Caco-2 (cell line): ENCODE measurements around the gene UTP11. TPM values are rescaled to one million over a fixed set of nuclear protein-coding genes. Genes with fewer than 3 reads are reported as not detected.

ENCODE experiments used
- BruUV-seq: library from RNA; stranded (reverse); fragments of 400-500 nt; replicated peaks from 2 replicates; lab custom pipeline; 2021; lab: Mats Ljungman, UMichigan
- CTCF ChIA-PET: fragments of 300-600 bp; sonication (Branson Sonifier 250); formaldehyde crosslinking; loops from one replicate; lab custom pipeline; 2022; ENCODE audit warnings: antibody characterized with exemption; lab: Charles Lee
- POLR2A ChIA-PET: fragments of 300-600 bp; sonication (Branson Sonifier 250); formaldehyde crosslinking; loops from one replicate; lab custom pipeline; 2022; ENCODE audit warnings: antibody characterized with exemption; lab: Charles Lee
- DNase-seq, 2 experiments: peaks; one replicate each; pipeline versions ENCODE4 v3.0.0 to v3.0.0-alpha.2; 2020 to 2022
- H3K27me3 ChIP-seq: replicated peaks from 2 replicates; pipeline ENCODE4 v1.6.0; 2011; ENCODE audit warnings: low read length; ENCODE audit not compliant: control insufficient read depth, insufficient read depth
- H3K36me3 ChIP-seq: 2 replicates; pipeline ENCODE4 v1.5.1; 2011; ENCODE audit warnings: low read length; ENCODE audit not compliant: control insufficient read depth, insufficient read depth
- H3K4me1 ChIP-seq: fragments of 250-450 bp; sonication (Bioruptor Pico); 2 replicates; pipeline ENCODE4 v1.5.1; 2020; ENCODE audit warnings: mild to moderate bottlenecking
- H3K4me3 ChIP-seq: 2 replicates; pipeline ENCODE4 v1.5.1; 2011; ENCODE audit warnings: low read depth, mild to moderate bottlenecking, control low read depth, low read length
- H3K9me3 ChIP-seq: fragments of 250-450 bp; sonication (Bioruptor Pico); 2 replicates; pipeline ENCODE4 v1.5.1; 2020; ENCODE audit warnings: mild to moderate bottlenecking, moderate library complexity
- H3K27ac Mint-ChIP-seq: one replicate; pipeline ENCODE4 v1.8.0; 2022; ENCODE audit warnings: mixed read lengths; ENCODE audit not compliant: unreplicated experiment
- H3K27me3 Mint-ChIP-seq: one replicate; pipeline ENCODE4 v1.8.0; 2022; ENCODE audit warnings: mixed read lengths; ENCODE audit not compliant: insufficient read depth, unreplicated experiment
- H3K36me3 Mint-ChIP-seq: one replicate; pipeline ENCODE4 v1.8.0; 2022; ENCODE audit warnings: mild to moderate bottlenecking, mixed read lengths; ENCODE audit not compliant: insufficient read depth, unreplicated experiment
- H3K4me1 Mint-ChIP-seq: one replicate; pipeline ENCODE4 v1.8.0; 2022; ENCODE audit warnings: low read depth, mixed read lengths; ENCODE audit not compliant: unreplicated experiment
- H3K4me3 Mint-ChIP-seq: one replicate; pipeline ENCODE4 v1.8.0; 2022; ENCODE audit warnings: mild to moderate bottlenecking, moderate library complexity, mixed read lengths; ENCODE audit not compliant: unreplicated experiment
- H3K9me3 Mint-ChIP-seq: one replicate; pipeline ENCODE4 v1.8.0; 2022; ENCODE audit warnings: mixed read lengths; ENCODE audit not compliant: unreplicated experiment
- intact Hi-C: fragments of 100-400 bp; cut with micrococcal nuclease; formaldehyde crosslinking; loops from one replicate; pipeline ENCODE4 v1.10.0; 2022; ENCODE audit not compliant: unreplicated experiment
- total RNA-seq: library from RNA; stranded (reverse); gene quantifications from 2 replicates; pipeline ENCODE4 v1.2.3, GENCODE V29; 2022
- TF ChIP-seq, protein P1 (sequence below), 2 experiments: fragments of 200-600 bp in 1 of 2; IDR thresholded peaks; 1 replicate in 1 of 2; 2 replicates in 1 of 2; pipeline versions ENCODE4 v1.5.1 to v1.8.0; 2011 to 2022; ENCODE audit warnings: antibody characterized with exemption in 1 of 2, control low read depth in 1 of 2, inconsistent platforms in 1 of 2, low read depth in 1 of 2, low read length in 1 of 2, mild to moderate bottlenecking in 1 of 2, moderate library complexity in 1 of 2; ENCODE audit not compliant: insufficient read depth in 1 of 2, severe bottlenecking in 1 of 2, unreplicated experiment in 1 of 2

Gene UTP11
- total RNA-seq, 1 experiment from 2014 or later, result 29.1 TPM

GRCh38 chr1:38026592-38027200 is 14.2 kb downstream of the UTP11 start:
- DNase-seq, result peak in 1 of 2 experiments; percentile 54

GRCh38 chr1:38027201-38028104 is 14.9 kb downstream of the UTP11 start:
- H3K9me3 ChIP-seq, result no peaks in the 10 kb centered on the region
- no peaks in the 10 kb centered on the region for H3K9me3 Mint-ChIP-seq
- CTCF ChIA-PET, result no interaction called here

More at GRCh38 chr1:38026592-38027200, 14.2 kb downstream of the UTP11 start:
- Histone ChIP-seq H3K27me3 (no peaks in the 10 kb centered on the region), H3K4me3 (no peak overlapping the region), H3K9me3 (no peaks in the 10 kb centered on the region), H3K4me1 (no peaks in the 10 kb centered on the region), H3K36me3 (no peaks in the 10 kb centered on the region)
- TF ChIP-seq, protein P1, sequence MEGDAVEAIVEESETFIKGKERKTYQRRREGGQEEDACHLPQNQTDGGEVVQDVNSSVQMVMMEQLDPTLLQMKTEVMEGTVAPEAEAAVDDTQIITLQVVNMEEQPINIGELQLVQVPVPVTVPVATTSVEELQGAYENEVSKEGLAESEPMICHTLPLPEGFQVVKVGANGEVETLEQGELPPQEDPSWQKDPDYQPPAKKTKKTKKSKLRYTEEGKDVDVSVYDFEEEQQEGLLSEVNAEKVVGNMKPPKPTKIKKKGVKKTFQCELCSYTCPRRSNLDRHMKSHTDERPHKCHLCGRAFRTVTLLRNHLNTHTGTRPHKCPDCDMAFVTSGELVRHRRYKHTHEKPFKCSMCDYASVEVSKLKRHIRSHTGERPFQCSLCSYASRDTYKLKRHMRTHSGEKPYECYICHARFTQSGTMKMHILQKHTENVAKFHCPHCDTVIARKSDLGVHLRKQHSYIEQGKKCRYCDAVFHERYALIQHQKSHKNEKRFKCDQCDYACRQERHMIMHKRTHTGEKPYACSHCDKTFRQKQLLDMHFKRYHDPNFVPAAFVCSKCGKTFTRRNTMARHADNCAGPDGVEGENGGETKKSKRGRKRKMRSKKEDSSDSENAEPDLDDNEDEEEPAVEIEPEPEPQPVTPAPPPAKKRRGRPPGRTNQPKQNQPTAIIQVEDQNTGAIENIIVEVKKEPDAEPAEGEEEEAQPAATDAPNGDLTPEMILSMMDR (IDR thresholded peaks at IDR 0.05; ENCODE audit: insufficient read depth in 1 of 2, low read depth in 1 of 2, low read length in 1 of 2, severe bottlenecking in 1 of 2, unreplicated experiment in 1 of 2), result peak; percentile 48 to 57
- H3K27me3 Mint-ChIP-seq, result no peaks in the 10 kb centered on the region
- CTCF ChIA-PET, result no interaction called here
- H3K9me3 Mint-ChIP-seq, result no peaks in the 10 kb centered on the region
- intact Hi-C loops, result loop anchor here (5.0 kb wide), 2 partner anchors 376 to 811 kb away; no protein-coding TSS in a partner anchor
- POLR2A ChIA-PET, result interaction anchor here (0.6 kb wide), 1 partner anchor 1620 kb away, joined by 5 read pairs; no protein-coding TSS in a partner anchor
- no TSS peak for BruUV-seq
- no peak overlapping the region for H3K27ac Mint-ChIP-seq
- no peak overlapping the region for H3K4me3 Mint-ChIP-seq
- no peaks in the 10 kb centered on the region for H3K4me1 Mint-ChIP-seq
- H3K36me3 Mint-ChIP-seq, result peaks cover 39% of the 10 kb centered on the region

More at GRCh38 chr1:38027201-38028104, 14.9 kb downstream of the UTP11 start:
- Mint-ChIP-seq H3K36me3 (peaks cover 35% of the 10 kb centered on the region), H3K27me3 (no peaks in the 10 kb centered on the region), H3K27ac (no peak overlapping the region), H3K4me1 (no peaks in the 10 kb centered on the region), H3K4me3 (no peak overlapping the region)
- H3K4me3 ChIP-seq, result no peak overlapping the region
- no peaks in the 10 kb centered on the region for H3K36me3 ChIP-seq
- H3K27me3 ChIP-seq, result no peaks in the 10 kb centered on the region
- TF ChIP-seq, protein P1 (IDR thresholded peaks at IDR 0.05; ENCODE audit: insufficient read depth in 1 of 2, low read depth in 1 of 2, low read length in 1 of 2, severe bottlenecking in 1 of 2, unreplicated experiment in 1 of 2), result no peak
- POLR2A ChIA-PET, result interaction anchor here (0.6 kb wide), 1 partner anchor 1619 kb away, joined by 5 read pairs; no protein-coding TSS in a partner anchor
- no peak for DNase-seq
- no peaks in the 10 kb centered on the region for H3K4me1 ChIP-seq
- intact Hi-C loops, result loop anchor here (5.0 kb wide), 2 partner anchors 375 to 810 kb away; no protein-coding TSS in a partner anchor
- no TSS peak for BruUV-seq
